Neural progenitor cell (in vitro differentiated cells): ENCODE results near the gene ATP8B3.

Experiments used
- EZH2 ChIP-seq: fragments of 200-600 bp; sonication (generic); IDR thresholded peaks from 2 replicates; pipeline ENCODE4 v1.6.1; 2017; ENCODE audit warnings: antibody characterized with exemption, mild to moderate bottlenecking, moderate library complexity
- TF ChIP-seq, protein P1 (sequence below): fragments of 200-600 bp; sonication (generic); IDR thresholded peaks from 2 replicates; pipeline ENCODE4 v1.5.1; 2017; ENCODE audit warnings: antibody characterized with exemption, mild to moderate bottlenecking

DNA sequence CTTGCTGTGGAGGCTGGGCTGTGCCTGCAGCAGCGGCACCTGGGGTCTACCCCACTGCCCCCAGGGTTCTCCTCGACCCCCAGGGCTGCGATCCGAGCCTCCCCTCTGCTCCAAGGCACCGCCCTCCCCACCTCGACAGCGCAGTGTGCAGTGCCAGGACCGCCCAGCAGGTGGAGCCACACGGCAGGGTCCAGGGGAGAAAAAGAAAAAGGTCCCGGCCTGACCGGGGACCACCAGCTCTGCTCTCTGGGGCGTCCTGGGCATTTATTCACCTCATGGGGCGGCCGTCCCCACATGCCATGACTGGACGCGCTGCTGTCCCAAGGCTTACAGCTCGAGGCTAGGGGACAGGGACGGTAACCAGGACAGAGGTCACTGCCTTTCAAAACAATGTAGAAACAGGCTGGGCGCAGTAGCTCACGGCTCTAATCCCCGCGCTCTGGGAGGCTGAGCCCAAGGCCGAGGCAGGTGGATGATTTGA lies 25.6 kb upstream of the ATP8B3 start:
- TF ChIP-seq, protein P1, sequence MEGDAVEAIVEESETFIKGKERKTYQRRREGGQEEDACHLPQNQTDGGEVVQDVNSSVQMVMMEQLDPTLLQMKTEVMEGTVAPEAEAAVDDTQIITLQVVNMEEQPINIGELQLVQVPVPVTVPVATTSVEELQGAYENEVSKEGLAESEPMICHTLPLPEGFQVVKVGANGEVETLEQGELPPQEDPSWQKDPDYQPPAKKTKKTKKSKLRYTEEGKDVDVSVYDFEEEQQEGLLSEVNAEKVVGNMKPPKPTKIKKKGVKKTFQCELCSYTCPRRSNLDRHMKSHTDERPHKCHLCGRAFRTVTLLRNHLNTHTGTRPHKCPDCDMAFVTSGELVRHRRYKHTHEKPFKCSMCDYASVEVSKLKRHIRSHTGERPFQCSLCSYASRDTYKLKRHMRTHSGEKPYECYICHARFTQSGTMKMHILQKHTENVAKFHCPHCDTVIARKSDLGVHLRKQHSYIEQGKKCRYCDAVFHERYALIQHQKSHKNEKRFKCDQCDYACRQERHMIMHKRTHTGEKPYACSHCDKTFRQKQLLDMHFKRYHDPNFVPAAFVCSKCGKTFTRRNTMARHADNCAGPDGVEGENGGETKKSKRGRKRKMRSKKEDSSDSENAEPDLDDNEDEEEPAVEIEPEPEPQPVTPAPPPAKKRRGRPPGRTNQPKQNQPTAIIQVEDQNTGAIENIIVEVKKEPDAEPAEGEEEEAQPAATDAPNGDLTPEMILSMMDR, result peak; percentile 95
- no peak for TF ChIP-seq EZH2
